Glomerular endothelial cell (primary cell): ENCODE measurements around the gene DARS1. TPM values are rescaled to one million over a fixed set of nuclear protein-coding genes. Genes with fewer than 3 reads are reported as not detected.

Experiments
- DNase-seq: peaks from one replicate; pipeline ENCODE4 v3.0.0-alpha.2; 2011; ENCODE audit warnings: low read depth, low spot score; ENCODE audit errors: extremely low read depth
- total RNA-seq: library from RNA; depleted of rRNA; stranded (reverse); fragments of >200 nt; gene quantifications from 2 replicates; pipeline ENCODE4 v1.2.3, GENCODE V29; 2015

Gene DARS1
- total RNA-seq, result 40.1 and 49.6 TPM in 2 replicates

- DNase-seq, result no peak
Observed at GRCh38 chr2:135985018-135985825, at the start of gene DARS1. Gene DARS1 (minus strand): TSS chr2:135985626. CDS start chr2:135985468, 158 bp downstream.

GRCh38 chr2:136034629-136035028 is 49.2 kb upstream of the DARS1 start:
- DNase-seq, result no peak

GRCh38 chr2:136032817-136033535 is 47.5 kb upstream of the DARS1 start:
- no peak for DNase-seq

- no peak for DNase-seq
Observed at GRCh38 chr2:136032192-136032591, 46.8 kb upstream of the DARS1 start.

GRCh38 chr2:136031711-136032110 is 46.3 kb upstream of the DARS1 start:
- no peak for DNase-seq

GRCh38 chr2:136030406-136030805 is 45.0 kb upstream of the DARS1 start:
- DNase-seq, result no peak

- no peak for DNase-seq
Observed at GRCh38 chr2:136029149-136029548, 43.7 kb upstream of the DARS1 start.

- no peak for DNase-seq
Observed at GRCh38 chr2:136028001-136028400, 42.6 kb upstream of the DARS1 start.

GRCh38 chr2:136027112-136027511 is 41.7 kb upstream of the DARS1 start:
- DNase-seq, result no peak

GRCh38 chr2:136025057-136025973 is 39.9 kb upstream of the DARS1 start:
- no peak for DNase-seq

- DNase-seq, result no peak
Observed at GRCh38 chr2:136024616-136025015, 39.2 kb upstream of the DARS1 start.

GRCh38 chr2:136024185-136024584 is 38.8 kb upstream of the DARS1 start:
- no peak for DNase-seq

- no peak for DNase-seq
Observed at GRCh38 chr2:136023416-136023815, 38.0 kb upstream of the DARS1 start.

- DNase-seq, result no peak
Observed at GRCh38 chr2:136022396-136023146, 37.1 kb upstream of the DARS1 start.

GRCh38 chr2:136021976-136022375 is 36.5 kb upstream of the DARS1 start:
- no peak for DNase-seq

GRCh38 chr2:136021406-136021805 is 36.0 kb upstream of the DARS1 start:
- no peak for DNase-seq

- no peak for DNase-seq
Observed at GRCh38 chr2:136020831-136021230, 35.4 kb upstream of the DARS1 start.

- no peak for DNase-seq
Observed at GRCh38 chr2:136019825-136020224, 34.4 kb upstream of the DARS1 start.

- no peak for DNase-seq
Observed at GRCh38 chr2:136019306-136019705, 33.9 kb upstream of the DARS1 start.

GRCh38 chr2:136017786-136018185 is 32.4 kb upstream of the DARS1 start:
- DNase-seq, result no peak
